ENCODE measurements around the gene CAPN10.

DNA sequence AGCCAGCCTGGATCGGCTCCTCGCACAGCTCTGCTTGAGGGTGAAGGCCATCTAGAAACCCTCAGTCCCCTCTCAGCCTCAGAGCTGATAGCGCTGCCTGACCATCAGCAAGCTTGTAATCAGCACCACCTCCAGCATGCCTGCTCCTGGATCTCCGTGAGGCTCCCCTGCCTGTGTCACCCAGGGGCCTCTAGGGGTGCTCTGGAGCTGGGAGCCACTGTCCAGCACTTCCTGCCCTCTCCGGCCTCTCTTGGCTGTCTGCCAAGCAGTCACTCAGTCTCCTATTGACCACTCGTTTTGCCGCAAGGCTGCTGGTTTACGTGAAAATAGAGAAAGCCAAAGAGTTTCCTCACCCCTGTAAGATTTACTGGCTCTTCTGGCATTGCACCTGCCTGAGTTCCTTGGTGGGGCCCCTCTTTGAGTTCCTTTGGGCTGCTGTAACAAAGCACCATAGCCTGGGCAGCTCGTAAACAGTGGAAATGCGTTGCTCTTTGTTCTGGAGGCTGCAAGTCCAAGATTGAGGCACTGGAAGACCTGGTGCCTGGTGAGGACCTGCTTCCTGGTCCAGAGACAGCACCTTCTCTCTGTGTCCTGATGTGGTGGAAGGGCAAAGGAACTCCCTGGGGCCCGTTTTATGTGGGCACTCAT is 17.9 kb downstream of the CAPN10 start:
- TF ChIP-seq, protein P1, sequence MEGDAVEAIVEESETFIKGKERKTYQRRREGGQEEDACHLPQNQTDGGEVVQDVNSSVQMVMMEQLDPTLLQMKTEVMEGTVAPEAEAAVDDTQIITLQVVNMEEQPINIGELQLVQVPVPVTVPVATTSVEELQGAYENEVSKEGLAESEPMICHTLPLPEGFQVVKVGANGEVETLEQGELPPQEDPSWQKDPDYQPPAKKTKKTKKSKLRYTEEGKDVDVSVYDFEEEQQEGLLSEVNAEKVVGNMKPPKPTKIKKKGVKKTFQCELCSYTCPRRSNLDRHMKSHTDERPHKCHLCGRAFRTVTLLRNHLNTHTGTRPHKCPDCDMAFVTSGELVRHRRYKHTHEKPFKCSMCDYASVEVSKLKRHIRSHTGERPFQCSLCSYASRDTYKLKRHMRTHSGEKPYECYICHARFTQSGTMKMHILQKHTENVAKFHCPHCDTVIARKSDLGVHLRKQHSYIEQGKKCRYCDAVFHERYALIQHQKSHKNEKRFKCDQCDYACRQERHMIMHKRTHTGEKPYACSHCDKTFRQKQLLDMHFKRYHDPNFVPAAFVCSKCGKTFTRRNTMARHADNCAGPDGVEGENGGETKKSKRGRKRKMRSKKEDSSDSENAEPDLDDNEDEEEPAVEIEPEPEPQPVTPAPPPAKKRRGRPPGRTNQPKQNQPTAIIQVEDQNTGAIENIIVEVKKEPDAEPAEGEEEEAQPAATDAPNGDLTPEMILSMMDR (IDR thresholded peaks at IDR 0.05) = peak in 2 of 4 experiments; percentile 27 to 29
- TF ChIP-seq POLR2A (IDR thresholded peaks at IDR 0.05) = no peak

Data from prostate gland (tissue), 2 donors.